Measurements from ENCODE around the gene ETV7.

Gene ETV7

GRCh38 chr6:36392621-36393020 lies 5.2 kb upstream of the ETV7 start:
- H3K9ac ChIP-seq (ENCODE audit: insufficient read length), result no peak overlapping the region
- TF ChIP-seq POLR2AphosphoS5 (IDR thresholded peaks at IDR 0.05; ENCODE audit: borderline replicate concordance, low read depth, low read length) (no peak), EZH2 (IDR thresholded peaks at IDR 0.05) (no peak), FOXP2 (optimal IDR thresholded peaks at IDR 0.05; ENCODE audit: control extremely low read depth, extremely low read length, insufficient read depth) (no peak)
- H3K4me3 ChIP-seq, result no peak overlapping the region
- no peaks in the 10 kb centered on the region for H3K9me3 ChIP-seq (ENCODE audit: low read depth, low read length)
- no peak for DNase-seq (ENCODE audit: low read depth, low spot score)
- no peak overlapping the region for H3K27ac ChIP-seq
- no peaks in the 10 kb centered on the region for H3K36me3 ChIP-seq (ENCODE audit: insufficient read depth, low read length)

GRCh38 chr6:36389353-36389752 lies 1.9 kb upstream of the ETV7 start:
- TF ChIP-seq EZH2 (IDR thresholded peaks at IDR 0.05) (no peak), FOXP2 (optimal IDR thresholded peaks at IDR 0.05; ENCODE audit: control extremely low read depth, extremely low read length, insufficient read depth) (no peak), POLR2AphosphoS5 (IDR thresholded peaks at IDR 0.05; ENCODE audit: borderline replicate concordance, low read depth, low read length) (no peak)
- H3K27ac ChIP-seq, result no peak overlapping the region
- no peak for DNase-seq (ENCODE audit: low read depth, low spot score)
- H3K9ac ChIP-seq (ENCODE audit: insufficient read length), result no peak overlapping the region
- H3K4me3 ChIP-seq, result no peak overlapping the region
- no peaks in the 10 kb centered on the region for H3K9me3 ChIP-seq (ENCODE audit: low read depth, low read length)
- H3K36me3 ChIP-seq (ENCODE audit: insufficient read depth, low read length), result no peaks in the 10 kb centered on the region

GRCh38 chr6:36386495-36387439 lies 702 bp downstream of the ETV7 start:
- Histone ChIP-seq H3K9ac (ENCODE audit: insufficient read length) (peak overlapping the region; percentile 11), H3K36me3 (ENCODE audit: insufficient read depth, low read length) (no peaks in the 10 kb centered on the region), H3K4me3 (peak overlapping the region; percentile 73), H3K27ac (no peak overlapping the region), H3K9me3 (ENCODE audit: low read depth, low read length) (no peaks in the 10 kb centered on the region)
- TF ChIP-seq POLR2AphosphoS5 (IDR thresholded peaks at IDR 0.05; ENCODE audit: borderline replicate concordance, low read depth, low read length) (no peak), FOXP2 (optimal IDR thresholded peaks at IDR 0.05; ENCODE audit: control extremely low read depth, extremely low read length, insufficient read depth) (no peak), EZH2 (IDR thresholded peaks at IDR 0.05) (no peak)
- DNase-seq (ENCODE audit: low read depth, low spot score), result no peak

- Histone ChIP-seq H3K9me3 (ENCODE audit: low read depth, low read length) (no peaks in the 10 kb centered on the region), H3K27ac (no peak overlapping the region), H3K4me3 (no peak overlapping the region), H3K9ac (ENCODE audit: insufficient read length) (no peak overlapping the region), H3K36me3 (ENCODE audit: insufficient read depth, low read length) (no peaks in the 10 kb centered on the region)
- DNase-seq (ENCODE audit: low read depth, low spot score), result no peak
- TF ChIP-seq EZH2 (IDR thresholded peaks at IDR 0.05), result no peak
- no peak for TF ChIP-seq FOXP2 (optimal IDR thresholded peaks at IDR 0.05; ENCODE audit: control extremely low read depth, extremely low read length, insufficient read depth)
- TF ChIP-seq POLR2AphosphoS5 (IDR thresholded peaks at IDR 0.05; ENCODE audit: borderline replicate concordance, low read depth, low read length), result no peak
These were observed 3.4 kb downstream of the ETV7 start for GRCh38 chr6:36384095-36384494.

GRCh38 chr6:36383606-36384005 lies 3.9 kb downstream of the ETV7 start:
- Histone ChIP-seq H3K4me3 (no peak overlapping the region), H3K27ac (no peak overlapping the region), H3K9me3 (ENCODE audit: low read depth, low read length) (no peaks in the 10 kb centered on the region), H3K9ac (ENCODE audit: insufficient read length) (no peak overlapping the region), H3K36me3 (ENCODE audit: insufficient read depth, low read length) (no peaks in the 10 kb centered on the region)
- TF ChIP-seq POLR2AphosphoS5 (IDR thresholded peaks at IDR 0.05; ENCODE audit: borderline replicate concordance, low read depth, low read length), result no peak
- no peak for TF ChIP-seq EZH2 (IDR thresholded peaks at IDR 0.05)
- no peak for DNase-seq (ENCODE audit: low read depth, low spot score)

- no peak for TF ChIP-seq FOXP2 (optimal IDR thresholded peaks at IDR 0.05; ENCODE audit: control extremely low read depth, extremely low read length, insufficient read depth)
- no peak for TF ChIP-seq EZH2 (IDR thresholded peaks at IDR 0.05)
- no peak for TF ChIP-seq POLR2AphosphoS5 (IDR thresholded peaks at IDR 0.05; ENCODE audit: borderline replicate concordance, low read depth, low read length)
- Histone ChIP-seq H3K4me3 (no peak overlapping the region), H3K9me3 (ENCODE audit: low read depth, low read length) (no peaks in the 10 kb centered on the region), H3K36me3 (ENCODE audit: insufficient read depth, low read length) (no peaks in the 10 kb centered on the region), H3K9ac (ENCODE audit: insufficient read length) (no peak overlapping the region), H3K27ac (no peak overlapping the region)
- DNase-seq (ENCODE audit: low read depth, low spot score), result no peak
These were observed 4.5 kb downstream of the ETV7 start for GRCh38 chr6:36382976-36383375.

GRCh38 chr6:36381502-36382389 lies 5.7 kb downstream of the ETV7 start:
- Histone ChIP-seq H3K27ac (no peak overlapping the region), H3K9me3 (ENCODE audit: low read depth, low read length) (no peaks in the 10 kb centered on the region), H3K9ac (ENCODE audit: insufficient read length) (no peak overlapping the region), H3K4me3 (no peak overlapping the region), H3K36me3 (ENCODE audit: insufficient read depth, low read length) (no peaks in the 10 kb centered on the region)
- DNase-seq (ENCODE audit: low read depth, low spot score), result no peak
- TF ChIP-seq FOXP2 (optimal IDR thresholded peaks at IDR 0.05; ENCODE audit: control extremely low read depth, extremely low read length, insufficient read depth), result no peak
- no peak for TF ChIP-seq POLR2AphosphoS5 (IDR thresholded peaks at IDR 0.05; ENCODE audit: borderline replicate concordance, low read depth, low read length)
- TF ChIP-seq EZH2 (IDR thresholded peaks at IDR 0.05), result no peak

GRCh38 chr6:36380166-36380565 lies 7.3 kb downstream of the ETV7 start:
- no peak overlapping the region for H3K9ac ChIP-seq (ENCODE audit: insufficient read length)
- TF ChIP-seq EZH2 (IDR thresholded peaks at IDR 0.05) (no peak), FOXP2 (optimal IDR thresholded peaks at IDR 0.05; ENCODE audit: control extremely low read depth, extremely low read length, insufficient read depth) (no peak), POLR2AphosphoS5 (IDR thresholded peaks at IDR 0.05; ENCODE audit: borderline replicate concordance, low read depth, low read length) (no peak)
- no peak for DNase-seq (ENCODE audit: low read depth, low spot score)
- H3K9me3 ChIP-seq (ENCODE audit: low read depth, low read length), result no peaks in the 10 kb centered on the region
- H3K27ac ChIP-seq, result no peak overlapping the region
- no peak overlapping the region for H3K4me3 ChIP-seq
- no peaks in the 10 kb centered on the region for H3K36me3 ChIP-seq (ENCODE audit: insufficient read depth, low read length)

All from SK-N-MC (cell line).